Peyer's patch (tissue), 4 donors: ENCODE measurements around the gene FAAP24.

ENCODE experiments used
- POLR2A ChIP-seq, 2 donors: fragments of 450-650 bp; IDR thresholded peaks; one replicate each; pipeline ENCODE4 v1.5.1; 2017; ENCODE audit warnings: antibody characterized with exemption in 2 of 2, mild to moderate bottlenecking in 2 of 2, moderate library complexity in 2 of 2
- TF ChIP-seq, protein P1 (sequence below), 6 experiments: fragments of 450-650 bp in 4 of 6; fragments of 200-600 bp in 2 of 6; sonication (generic) in 1 of 6; IDR thresholded peaks; one replicate each; pipeline ENCODE4 v1.5.1; 2017 to 2019; ENCODE audit warnings: antibody characterized with exemption in 6 of 6, mild to moderate bottlenecking in 3 of 6, moderate library complexity in 1 of 6

DNA sequence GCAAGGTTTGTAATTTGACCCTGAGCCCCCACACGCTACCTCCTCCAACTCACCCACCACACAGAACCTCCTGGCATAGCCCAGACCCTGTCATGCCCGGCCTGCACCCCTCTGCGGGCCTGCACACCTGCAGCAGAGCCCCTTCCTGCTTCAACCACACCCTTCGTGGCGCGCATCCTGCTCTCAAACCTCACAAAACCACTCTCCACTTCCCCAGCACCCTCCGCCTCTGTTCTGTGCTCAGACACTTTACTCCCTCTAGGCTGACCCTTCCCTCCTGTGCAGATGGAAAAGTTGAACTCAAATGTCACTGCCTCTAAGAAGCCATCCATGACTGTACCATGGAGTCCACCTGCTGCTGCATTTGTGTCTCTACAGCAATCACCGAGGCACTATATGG, 28.5 kb downstream of the FAAP24 start:
- TF ChIP-seq, protein P1, sequence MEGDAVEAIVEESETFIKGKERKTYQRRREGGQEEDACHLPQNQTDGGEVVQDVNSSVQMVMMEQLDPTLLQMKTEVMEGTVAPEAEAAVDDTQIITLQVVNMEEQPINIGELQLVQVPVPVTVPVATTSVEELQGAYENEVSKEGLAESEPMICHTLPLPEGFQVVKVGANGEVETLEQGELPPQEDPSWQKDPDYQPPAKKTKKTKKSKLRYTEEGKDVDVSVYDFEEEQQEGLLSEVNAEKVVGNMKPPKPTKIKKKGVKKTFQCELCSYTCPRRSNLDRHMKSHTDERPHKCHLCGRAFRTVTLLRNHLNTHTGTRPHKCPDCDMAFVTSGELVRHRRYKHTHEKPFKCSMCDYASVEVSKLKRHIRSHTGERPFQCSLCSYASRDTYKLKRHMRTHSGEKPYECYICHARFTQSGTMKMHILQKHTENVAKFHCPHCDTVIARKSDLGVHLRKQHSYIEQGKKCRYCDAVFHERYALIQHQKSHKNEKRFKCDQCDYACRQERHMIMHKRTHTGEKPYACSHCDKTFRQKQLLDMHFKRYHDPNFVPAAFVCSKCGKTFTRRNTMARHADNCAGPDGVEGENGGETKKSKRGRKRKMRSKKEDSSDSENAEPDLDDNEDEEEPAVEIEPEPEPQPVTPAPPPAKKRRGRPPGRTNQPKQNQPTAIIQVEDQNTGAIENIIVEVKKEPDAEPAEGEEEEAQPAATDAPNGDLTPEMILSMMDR (IDR thresholded peaks at IDR 0.05), result no peak
- no peak for TF ChIP-seq POLR2A (IDR thresholded peaks at IDR 0.05)
